ENCODE data around the gene SPATA45.

The SPATA45 gene

GRCh38 chr1:212847549-212847948 lies at the start of gene SPATA45:
SPATA45 (minus strand) TSS chr1:212847649; CDS start chr1:212836149, 11,500 bp downstream.
- ChIA-PET POLR2A (interaction anchor here (0.7 kb wide), 1 partner anchor 35 kb away, joined by 7 read pairs; no protein-coding TSS in a partner anchor), CTCF (interaction anchor here (0.6 to 1.2 kb wide), 2 partner anchors 10 to 1165 kb away, joined by 3 to 4 read pairs; partner anchors contain the start of gene FLVCR1)
- Histone ChIP-seq H3K36me3 (ENCODE audit: control insufficient read depth in 2 of 2, insufficient read depth in 1 of 2, low read length in 2 of 2) (no peaks in the 10 kb centered on the region), H3K4me3 (ENCODE audit: low read depth, low read length) (no peak within 1 kb of the TSS), H3K4me1 (ENCODE audit: control insufficient read depth, insufficient read depth, low read length) (no peaks in the 10 kb centered on the region), H3K9me3 (ENCODE audit: control insufficient read depth, insufficient read depth, low read depth, low read length) (no peaks in the 10 kb centered on the region), H3K27ac (ENCODE audit: extremely low read depth, low read depth, low read length) (no peak within 1 kb of the TSS)
- no peak for TF ChIP-seq IKZF3 (tag by site-specific recombination; IDR thresholded peaks at IDR 0.05)
- no peak for TF ChIP-seq ZNF548 (tag by site-specific recombination; IDR thresholded peaks at IDR 0.05)
- TF ChIP-seq OSR2 (tag by site-specific recombination; IDR thresholded peaks at IDR 0.05), result no peak
- TF ChIP-seq ZNF837 (tag by site-specific recombination; IDR thresholded peaks at IDR 0.05), result no peak
- TF ChIP-seq ZNF133 (tag by site-specific recombination; IDR thresholded peaks at IDR 0.05), result no peak
- no peak for TF ChIP-seq ZNF658 (tag by site-specific recombination; IDR thresholded peaks at IDR 0.05)
- TF ChIP-seq OVOL3 (tag by site-specific recombination; IDR thresholded peaks at IDR 0.05), result no peak
- TF ChIP-seq CTCF (tag by site-specific recombination; IDR thresholded peaks at IDR 0.05), result no peak
- TF ChIP-seq ZNF416 (tag by site-specific recombination; IDR thresholded peaks at IDR 0.05), result no peak
- no peak for TF ChIP-seq ZNF169 (tag by site-specific recombination; IDR thresholded peaks at IDR 0.05)
- TF ChIP-seq ZNF324 (tag by site-specific recombination; IDR thresholded peaks at IDR 0.05), result no peak
- no peak for TF ChIP-seq ZNF544 (tag by site-specific recombination; IDR thresholded peaks at IDR 0.05)
- TF ChIP-seq ZNF404 (tag by site-specific recombination; IDR thresholded peaks at IDR 0.05), result no peak
- no peak for TF ChIP-seq KLF17 (tag by site-specific recombination; IDR thresholded peaks at IDR 0.05)
- TF ChIP-seq ZSCAN23 (tag by site-specific recombination; IDR thresholded peaks at IDR 0.05), result no peak
- no peak for TF ChIP-seq TRIM28 (IDR thresholded peaks at IDR 0.05; ENCODE audit: borderline replicate concordance, low read length)
- TF ChIP-seq ZNF350 (tag by site-specific recombination; IDR thresholded peaks at IDR 0.05), result no peak
- TF ChIP-seq HOXC10 (CRISPR knock-in tag; IDR thresholded peaks at IDR 0.05), result no peak

- TF ChIP-seq REPIN1 (tag by site-specific recombination; IDR thresholded peaks at IDR 0.05; ENCODE audit: low read depth) (no peak), ZNF704 (tag by site-specific recombination; IDR thresholded peaks at IDR 0.05) (no peak), ZNF548 (tag by site-specific recombination; IDR thresholded peaks at IDR 0.05) (no peak), ZNF394 (tag by site-specific recombination; IDR thresholded peaks at IDR 0.05; ENCODE audit: borderline replicate concordance) (no peak), ZNF677 (tag by site-specific recombination; IDR thresholded peaks at IDR 0.05) (no peak), ZEB2 (tag by site-specific recombination; IDR thresholded peaks at IDR 0.05) (no peak)
- Histone ChIP-seq H3K36me3 (ENCODE audit: control insufficient read depth in 2 of 2, insufficient read depth in 1 of 2, low read length in 2 of 2) (peaks cover 72 to 90% of the 10 kb centered on the region in 2 experiments), H3K4me3 (ENCODE audit: low read depth, low read length) (no peak overlapping the region), H3K4me1 (ENCODE audit: control insufficient read depth, insufficient read depth, low read length) (no peaks in the 10 kb centered on the region), H3K9me3 (ENCODE audit: control insufficient read depth, insufficient read depth, low read depth, low read length) (no peaks in the 10 kb centered on the region), H3K27ac (ENCODE audit: extremely low read depth, low read depth, low read length) (no peak overlapping the region)
- POLR2A ChIA-PET, result no interaction called here
- CTCF ChIA-PET, result interaction anchor here (0.6 to 1.2 kb wide), 4 partner anchors 8 to 1657 kb away, joined by 3 read pairs; no protein-coding TSS in a partner anchor
These were observed 44.7 kb upstream of the SPATA45 start for GRCh38 chr1:212892108-212892507.
